Anterior cingulate cortex (tissue), 58 donors: ENCODE data around the gene SMTN.
"Not testable (repeated sequence)": the region's sequence is repeated elsewhere in the genome, so short reads cannot be mapped to it uniquely, and the experiment has no call there.

Experiments used
- DNase-seq, 58 donors: peaks; one replicate each; lab custom pipeline; 2025; lab: John Stamatoyannopoulos, UW

The SMTN gene

GRCh38 chr22:31088233-31088986 lies 7.3 kb downstream of the SMTN start:
- no peak for DNase-seq

DNA sequence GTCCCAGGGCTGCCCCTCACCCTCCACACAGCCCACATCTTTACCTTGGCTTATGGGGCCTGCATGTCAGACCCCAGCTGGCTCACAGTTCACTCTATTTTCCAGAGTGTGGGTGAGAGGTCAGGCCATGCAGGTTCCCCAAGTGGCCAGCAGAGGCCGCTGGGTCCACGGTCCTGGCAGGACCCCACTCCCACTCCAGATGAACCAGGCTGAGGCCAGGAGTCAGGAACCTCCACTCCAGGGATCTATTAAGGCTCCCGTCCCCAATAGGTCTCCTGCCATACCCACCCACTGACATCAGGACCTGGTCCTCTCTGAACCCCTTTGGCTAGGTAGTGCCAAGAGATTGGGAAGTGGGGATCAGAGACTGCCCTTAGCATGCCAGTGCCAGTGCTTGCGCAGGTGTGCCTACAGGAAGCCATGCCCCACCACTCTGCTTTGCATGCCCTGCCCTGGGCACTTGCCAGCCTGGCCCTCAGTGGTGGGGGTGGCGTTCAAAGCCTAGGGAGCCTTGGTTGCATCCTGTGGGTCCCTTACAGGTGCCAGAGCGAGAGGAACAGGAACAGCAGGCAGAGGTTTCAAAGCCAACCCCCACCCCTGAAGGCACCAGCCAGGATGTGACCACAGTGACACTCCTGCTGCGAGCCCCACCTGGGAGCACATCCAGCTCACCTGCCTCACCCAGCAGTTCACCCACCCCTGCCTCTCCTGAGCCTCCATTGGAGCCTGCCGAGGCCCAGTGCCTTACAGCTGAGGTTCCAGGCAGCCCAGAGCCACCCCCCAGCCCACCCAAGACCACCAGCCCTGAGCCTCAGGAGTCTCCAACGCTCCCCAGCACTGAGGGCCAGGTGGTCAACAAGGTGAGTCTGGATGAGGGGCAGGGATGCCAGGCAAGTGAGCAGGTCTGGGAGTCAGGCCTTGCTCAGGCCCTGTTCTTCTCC lies 8.3 kb downstream of the SMTN start:
- peak in 32 of 58 donors; percentile 7 to 52 (median 28) for DNase-seq

- no peak for DNase-seq
Observed at GRCh38 chr22:31090217-31091085, 9.3 kb downstream of the SMTN start.

DNA sequence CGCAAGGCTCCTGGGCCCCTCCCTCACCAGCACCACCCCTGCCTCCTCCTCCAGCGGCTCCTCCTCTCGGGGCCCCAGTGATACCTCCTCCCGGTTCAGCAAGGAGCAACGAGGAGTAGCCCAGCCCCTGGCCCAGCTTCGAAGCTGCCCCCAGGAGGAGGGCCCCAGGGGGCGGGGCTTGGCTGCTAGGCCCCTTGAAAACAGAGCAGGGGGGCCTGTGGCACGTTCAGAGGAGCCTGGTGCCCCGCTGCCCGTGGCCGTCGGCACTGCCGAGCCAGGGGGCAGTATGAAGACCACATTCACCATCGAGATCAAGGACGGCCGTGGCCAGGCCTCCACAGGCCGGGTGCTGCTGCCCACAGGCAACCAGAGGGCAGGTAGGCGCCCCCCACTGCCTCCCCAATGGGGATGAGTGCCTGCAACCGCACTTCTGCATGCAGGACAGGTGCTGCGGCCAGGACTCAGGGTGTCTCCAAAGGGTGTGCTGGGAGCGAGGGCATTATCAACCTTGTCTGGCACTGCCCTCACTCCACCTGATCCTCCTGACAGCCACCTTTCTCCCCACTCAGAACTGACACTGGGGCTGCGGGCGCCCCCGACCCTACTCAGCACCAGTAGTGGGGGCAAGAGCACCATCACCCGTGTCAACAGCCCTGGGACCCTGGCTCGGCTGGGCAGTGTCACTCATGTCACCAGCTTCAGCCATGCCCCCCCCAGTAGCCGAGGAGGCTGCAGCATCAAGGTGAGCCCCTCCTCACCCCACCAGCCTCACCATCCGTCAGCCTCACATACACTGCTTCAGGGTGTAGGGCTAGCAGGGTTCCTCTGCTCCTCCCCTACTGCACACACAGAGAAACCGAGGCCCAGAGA lies 10.2 kb downstream of the SMTN start:
- DNase-seq: no peak

- DNase-seq: no peak
Observed at GRCh38 chr22:31092161-31092560, 11.0 kb downstream of the SMTN start.

GRCh38 chr22:31093086-31093850 lies 12.2 kb downstream of the SMTN start:
- peak in 49 of 58 donors; percentile 13 to 80 (median 50) for DNase-seq

DNA sequence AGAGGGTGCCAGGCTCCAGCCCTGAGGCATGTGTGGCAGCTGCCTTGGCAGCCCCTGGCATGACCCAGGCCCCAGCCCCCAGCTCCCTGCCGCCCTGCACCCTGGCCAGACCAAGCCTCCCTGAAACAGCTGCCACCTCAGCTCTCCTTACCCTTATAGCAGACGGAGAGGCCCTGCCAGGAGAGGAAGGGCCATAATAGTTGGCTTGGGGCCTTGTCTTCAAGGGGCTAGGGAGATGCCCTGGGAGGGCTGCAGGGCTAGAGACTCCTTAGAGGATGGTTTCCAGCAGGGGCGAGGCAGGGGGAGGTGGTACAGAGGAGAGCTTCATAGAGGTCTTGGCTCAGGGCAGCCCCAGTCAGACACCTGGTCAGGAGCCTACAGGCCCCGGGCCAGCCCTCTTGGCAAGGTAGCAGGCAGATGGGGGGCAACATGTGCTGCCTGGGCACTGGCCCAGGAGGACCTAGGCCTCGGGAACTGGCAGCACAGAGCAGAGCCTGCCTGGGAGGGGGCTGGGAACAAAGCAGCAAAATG lies 13.0 kb downstream of the SMTN start:
- peak in 44 of 58 donors; percentile 16 to 69 (median 38) for DNase-seq

DNA sequence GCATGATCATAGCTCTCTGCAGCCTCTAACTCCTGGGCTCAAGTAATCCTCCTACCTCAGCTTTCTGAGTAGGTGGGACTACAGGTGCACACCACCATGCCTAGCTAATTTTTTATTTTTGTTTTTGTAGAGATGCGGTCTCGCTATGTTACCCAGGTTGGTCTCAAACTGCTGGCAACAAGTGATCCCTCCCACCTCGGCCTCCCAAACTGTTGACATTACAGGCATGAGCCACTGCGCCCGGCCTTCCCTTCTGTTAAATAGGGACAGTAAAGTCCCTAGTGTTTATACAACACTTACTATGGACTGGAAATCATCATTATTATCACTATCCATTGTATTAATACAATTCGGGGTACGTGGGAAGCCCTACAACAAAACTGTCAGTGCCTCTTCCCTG lies 13.6 kb downstream of the SMTN start:
- DNase-seq: no peak

- no peak for DNase-seq
Observed at GRCh38 chr22:31095637-31096249, 14.6 kb downstream of the SMTN start.

DNA sequence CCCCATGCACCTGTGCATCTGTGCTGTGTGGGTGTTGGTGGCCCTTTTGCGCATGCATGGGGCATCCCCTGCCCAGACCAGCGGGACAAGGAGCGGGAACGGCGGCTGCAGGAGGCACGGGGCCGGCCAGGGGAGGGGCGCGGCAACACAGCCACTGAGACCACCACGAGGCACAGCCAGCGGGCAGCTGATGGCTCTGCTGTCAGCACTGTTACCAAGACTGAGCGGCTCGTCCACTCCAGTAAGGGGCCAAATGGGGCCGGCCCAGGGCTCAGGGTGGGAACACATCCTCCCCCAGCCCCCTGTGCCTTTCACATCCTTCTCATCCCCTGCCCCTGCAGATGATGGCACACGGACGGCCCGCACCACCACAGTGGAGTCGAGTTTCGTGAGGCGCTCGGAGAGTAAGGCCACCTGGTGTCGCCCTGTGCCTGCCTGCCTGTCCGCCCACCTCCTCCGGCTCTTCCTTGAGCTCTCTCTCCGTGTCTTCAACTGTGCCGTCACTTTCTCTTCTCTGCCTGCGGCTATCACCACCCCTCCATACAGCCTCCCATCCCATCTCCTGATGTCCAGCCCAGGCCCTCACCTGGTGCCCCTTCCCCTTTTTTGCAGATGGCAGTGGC lies 15.7 kb downstream of the SMTN start:
- no peak for DNase-seq

DNA sequence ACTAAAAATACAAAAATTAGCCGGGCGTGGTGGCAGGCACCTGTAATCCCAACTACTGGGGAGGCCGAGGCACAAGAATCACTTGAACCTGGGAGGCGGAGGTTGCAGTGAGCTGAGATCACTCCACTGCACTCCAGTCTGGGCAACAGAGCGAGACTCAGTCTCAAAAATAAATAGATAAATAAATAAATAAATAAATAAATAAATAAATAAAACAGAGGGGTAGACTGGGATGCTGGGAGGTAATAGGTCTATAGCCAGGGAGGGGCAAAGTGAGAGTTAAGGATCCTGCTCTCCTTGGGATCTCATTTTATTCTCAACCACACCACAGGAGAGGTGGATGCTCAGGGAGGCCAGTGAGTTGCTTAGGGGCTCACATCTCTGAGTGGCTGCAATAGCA lies 16.4 kb downstream of the SMTN start:
- DNase-seq: not testable (repeated sequence)

- no peak for DNase-seq
Observed at GRCh38 chr22:31097941-31098631, 17.0 kb downstream of the SMTN start.

- peak in 2 of 58 donors; percentile 23 to 26 for DNase-seq
Observed at GRCh38 chr22:31098632-31099110, 17.6 kb downstream of the SMTN start.

DNA sequence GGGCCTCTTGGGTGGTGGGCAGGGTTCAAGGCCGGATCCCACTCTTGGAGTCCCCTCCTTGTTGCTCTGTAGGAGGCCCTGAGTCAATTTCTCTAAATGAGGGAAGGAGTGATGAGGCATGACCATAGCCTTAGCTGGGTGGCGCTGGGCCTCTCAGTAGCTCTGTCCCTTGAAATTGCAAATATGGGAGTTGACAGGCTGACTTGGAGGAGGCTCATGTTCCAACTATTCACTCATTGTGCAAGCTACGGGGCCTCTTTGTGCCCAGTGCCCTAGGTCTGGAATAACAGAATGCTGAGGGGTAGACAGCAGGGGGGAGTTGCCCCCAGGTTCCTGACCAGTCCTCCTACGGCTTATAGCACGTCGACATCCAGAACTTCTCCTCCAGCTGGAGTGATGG lies 18.3 kb downstream of the SMTN start:
- DNase-seq: no peak

- no peak for DNase-seq
Observed at GRCh38 chr22:31099841-31100761, 19.0 kb downstream of the SMTN start.
